IMR-90 (cell line): Measurements from ENCODE around the gene PCBP1. TPM values are rescaled to one million over a fixed set of nuclear protein-coding genes. Genes with fewer than 3 reads are reported as not detected.
A peak's percentile ranks its signal among the peaks of the same experiment; 100 is the strongest.

Experiments used
- ATAC-seq: fragments of 200-7000 bp; cut with Tn5 transposase; 2 replicates; pipeline ENCODE4 v1.9.1; 2020; ENCODE audit warnings: low read depth, mild to moderate bottlenecking, moderate library complexity
- BruUV-seq: library from RNA; stranded (reverse); fragments of 400-500 nt; replicated peaks from 2 replicates; lab custom pipeline; 2021; lab: Mats Ljungman, UMichigan
- CTCF ChIA-PET: fragments of 300-600 bp; formaldehyde crosslinking; extraction: SDS; loops from one replicate; lab custom pipeline; 2021; ENCODE audit warnings: antibody characterized with exemption; lab: Yijun Ruan, JAX
- POLR2A ChIA-PET: fragments of 300-600 bp; sonication (Branson Sonifier 250); formaldehyde crosslinking; loops from one replicate; lab custom pipeline; 2022; ENCODE audit warnings: antibody characterized with exemption; ENCODE audit not compliant: unreplicated experiment; lab: Charles Lee
- DNase-seq: peaks from one replicate; pipeline ENCODE4 v3.0.0; 2013
- H2AFZ ChIP-seq: replicated peaks from 2 replicates; pipeline ENCODE3; 2013; ENCODE audit warnings: low read length, mild to moderate bottlenecking; ENCODE audit not compliant: poor library complexity
- H2AK5ac ChIP-seq: 2 replicates; pipeline ENCODE4 v1.6.1; 2013; ENCODE audit warnings: low read depth, low read length, inconsistent platforms
- H2AK9ac ChIP-seq: replicated peaks from 2 replicates; pipeline ENCODE3; 2013; ENCODE audit warnings: mild to moderate bottlenecking, low read depth, low read length, moderate library complexity; ENCODE audit not compliant: poor library complexity
- H2BK120ac ChIP-seq: 2 replicates; pipeline ENCODE4 v1.6.1; 2013; ENCODE audit warnings: low read depth, low read length, inconsistent platforms
- H2BK15ac ChIP-seq: 3 replicates; pipeline ENCODE4 v1.6.1; 2013; ENCODE audit warnings: low read depth, low read length, inconsistent platforms
- H2BK20ac ChIP-seq: 2 replicates; pipeline ENCODE4 v1.6.1; 2013; ENCODE audit warnings: low read depth, mild to moderate bottlenecking, inconsistent platforms, low read length, moderate library complexity
- H2BK5ac ChIP-seq: 2 replicates; pipeline ENCODE4 v1.6.1; 2013; ENCODE audit warnings: mild to moderate bottlenecking, low read depth, low read length, inconsistent platforms; ENCODE audit not compliant: poor library complexity, severe bottlenecking
- H3K14ac ChIP-seq: replicated peaks from 2 replicates; pipeline ENCODE4 v1.6.1; 2013; ENCODE audit warnings: low read depth, low read length, inconsistent platforms
- H3K18ac ChIP-seq: 2 replicates; pipeline ENCODE4 v1.6.1; 2013; ENCODE audit warnings: low read depth, low read length, control low read depth
- H3K23ac ChIP-seq: 2 replicates; pipeline ENCODE4 v1.6.1; 2013; ENCODE audit warnings: low read depth, low read length, inconsistent platforms
- H3K27ac ChIP-seq: 2 replicates; pipeline ENCODE4 v1.5.1; 2013; ENCODE audit warnings: mild to moderate bottlenecking, control low read depth, low read length; ENCODE audit not compliant: insufficient read depth
- H3K27me3 ChIP-seq: 2 replicates; pipeline ENCODE4 v1.6.1; 2013; ENCODE audit warnings: low read length; ENCODE audit not compliant: control insufficient read depth, insufficient read depth
- H3K36me3 ChIP-seq: 2 replicates; pipeline ENCODE4 v1.6.1; 2013; ENCODE audit warnings: low read length, mixed read lengths; ENCODE audit not compliant: control insufficient read depth, insufficient read depth
- H3K4ac ChIP-seq: 2 replicates; pipeline ENCODE4 v1.6.1; 2013; ENCODE audit warnings: low read depth, low read length, inconsistent platforms
- H3K4me1 ChIP-seq: 2 replicates; pipeline ENCODE4 v1.6.1; 2013; ENCODE audit warnings: low read length, mixed read lengths; ENCODE audit not compliant: control insufficient read depth, insufficient read depth
- H3K4me2 ChIP-seq: 2 replicates; pipeline ENCODE4 v1.6.1; 2013; ENCODE audit warnings: low read depth, mild to moderate bottlenecking, control low read depth, low read length, moderate library complexity
- H3K4me3 ChIP-seq: 2 replicates; pipeline ENCODE4 v1.5.1; 2013; ENCODE audit warnings: low read depth, mild to moderate bottlenecking, control low read depth, low read length, moderate library complexity; ENCODE audit not compliant: insufficient read depth
- H3K56ac ChIP-seq: 2 replicates; pipeline ENCODE4 v1.6.1; 2013; ENCODE audit warnings: low read length, inconsistent platforms; ENCODE audit not compliant: insufficient read depth; ENCODE audit errors: extremely low read depth
- H3K79me1 ChIP-seq, 2 experiments: 2 replicates each; pipeline ENCODE4 v1.6.1; 2013; ENCODE audit warnings: low read length in 2 of 2, inconsistent platforms in 1 of 2, low read depth in 1 of 2
- H3K9ac ChIP-seq: 2 replicates; pipeline ENCODE4 v1.6.1; 2013; ENCODE audit warnings: low read depth, low read length, control low read depth
- H3K9me1 ChIP-seq: 2 replicates; pipeline ENCODE4 v1.6.1; 2013; ENCODE audit warnings: low read length, inconsistent platforms; ENCODE audit not compliant: insufficient read depth
- H3K9me3 ChIP-seq: 2 replicates; pipeline ENCODE4 v1.6.1; 2013; ENCODE audit warnings: low read length; ENCODE audit not compliant: control insufficient read depth, insufficient read depth
- H4K20me1 ChIP-seq: 2 replicates; pipeline ENCODE4 v1.6.1; 2013; ENCODE audit warnings: low read length, inconsistent platforms; ENCODE audit not compliant: insufficient read depth
- H4K5ac ChIP-seq: 2 replicates; pipeline ENCODE4 v1.6.1; 2013; ENCODE audit warnings: mild to moderate bottlenecking, low read depth, low read length, control low read depth
- H4K8ac ChIP-seq, 2 experiments: 2 replicates each; pipeline ENCODE4 v1.6.1; 2013; ENCODE audit warnings: low read depth in 2 of 2, low read length in 2 of 2, control low read depth in 1 of 2, inconsistent platforms in 1 of 2
- H4K91ac ChIP-seq: 2 replicates; pipeline ENCODE4 v1.6.1; 2013; ENCODE audit warnings: low read depth, low read length, inconsistent platforms; ENCODE audit not compliant: insufficient read depth
- BHLHE40 ChIP-seq: fragments of 150-350 bp; IDR thresholded peaks from 2 replicates; pipeline ENCODE4 v1.6.1; 2016; ENCODE audit warnings: mild to moderate bottlenecking, low read depth, low read length
- CEBPB ChIP-seq: IDR thresholded peaks from 2 replicates; pipeline ENCODE4 v1.6.1; 2012; ENCODE audit warnings: low read depth, low read length, improper control_type of control experiment
- CHD1 ChIP-seq: IDR thresholded peaks from 2 replicates; pipeline ENCODE4 v1.6.1; 2012; ENCODE audit warnings: low read depth, low read length, improper control_type of control experiment
- CTCF ChIP-seq: conservative IDR thresholded peaks from 2 replicates; pipeline ENCODE4 v1.5.1; 2012; ENCODE audit warnings: mild to moderate bottlenecking, low read depth, low read length, improper control_type of control experiment
- FOS ChIP-seq: fragments of 150-350 bp; IDR thresholded peaks from 2 replicates; pipeline ENCODE4 v1.6.1; 2016; ENCODE audit warnings: low read depth, low read length
- MAFK ChIP-seq: IDR thresholded peaks from 2 replicates; pipeline ENCODE4 v1.6.1; 2012; ENCODE audit warnings: low read depth, low read length, improper control_type of control experiment
- MAZ ChIP-seq: IDR thresholded peaks from 2 replicates; pipeline ENCODE4 v1.6.1; 2012; ENCODE audit warnings: low read depth, mild to moderate bottlenecking, low read length, improper control_type of control experiment, moderate library complexity, borderline replicate concordance
- MXI1 ChIP-seq: IDR thresholded peaks from 2 replicates; pipeline ENCODE4 v1.6.1; 2012; ENCODE audit warnings: low read depth, mild to moderate bottlenecking, low read length, moderate library complexity, borderline replicate concordance
- NFE2L2 ChIP-seq: fragments of 150-350 bp; IDR thresholded peaks from 2 replicates; pipeline ENCODE4 v1.6.1; 2016; ENCODE audit warnings: low read depth, mild to moderate bottlenecking, low read length
- POLR2A ChIP-seq: IDR thresholded peaks from 2 replicates; pipeline ENCODE4 v1.6.1; 2012; ENCODE audit warnings: mild to moderate bottlenecking, low read depth, low read length
- RAD21 ChIP-seq: IDR thresholded peaks from 2 replicates; pipeline ENCODE4 v1.6.1; 2012; ENCODE audit warnings: low read length, improper control_type of control experiment
- RCOR1 ChIP-seq: IDR thresholded peaks from 2 replicates; pipeline ENCODE4 v1.6.1; 2012; ENCODE audit warnings: mild to moderate bottlenecking, low read length, improper control_type of control experiment; ENCODE audit not compliant: insufficient replicate concordance
- SMC3 ChIP-seq: fragments of 150-350 bp; IDR thresholded peaks from 2 replicates; pipeline ENCODE4 v1.6.1; 2016; ENCODE audit warnings: low read depth, mild to moderate bottlenecking, antibody characterized with exemption, low read length, moderate library complexity
- WGBS, 2 experiments: methylation state at CpG; one replicate each; pipeline versions ENCODE4 v1.1.5 to v1.1.7; 2013; ENCODE audit warnings: missing lambda C conversion rate in 2 of 2; ENCODE audit not compliant: insufficient read length in 1 of 2; ENCODE audit errors: extremely low coverage in 2 of 2; 5-methylcytosine and 5-hydroxymethylcytosine counted together
- dilution Hi-C: fragments of 300-500 bp; cut with HindIII; formaldehyde crosslinking; loops from one replicate; pipeline ENCODE4 v1.14.3; 2018; ENCODE audit warnings: low sequenced_read_pairs; ENCODE audit not compliant: unreplicated experiment
- in situ Hi-C: fragments of 300-500 bp; cut with MboI; formaldehyde crosslinking; loops from 3 replicates; pipeline ENCODE4 v1.14.3; 2019; ENCODE audit warnings: low sequenced_read_pairs, inconsistent platforms, mixed read lengths
- intact Hi-C: fragments of 100-400 bp; cut with micrococcal nuclease; formaldehyde crosslinking; loops from 2 replicates; pipeline ENCODE4 v1.10.0; 2022
- polyA plus RNA-seq, 3 experiments: library from polyadenylated mRNA; depleted of rRNA; stranded (reverse); fragments of >200 nt; gene quantifications; 2 replicates each; pipeline ENCODE4 v1.2.3, GENCODE V29; 2012; ENCODE audit warnings: low replicate concordance in 1 of 3
- total RNA-seq: library from RNA; depleted of rRNA; stranded (reverse); fragments of >200 nt; gene quantifications from 2 replicates; pipeline ENCODE4 v1.2.3, GENCODE V29; 2012
- TF ChIP-seq, protein P1 (sequence below): fragments of 150-350 bp; IDR thresholded peaks from 2 replicates; pipeline ENCODE4 v1.6.1; 2016; ENCODE audit warnings: low read depth, mild to moderate bottlenecking, low read length, moderate library complexity, borderline replicate concordance

PCBP1 gene
- total and polyA plus RNA-seq, 2 of the 4 experiments (the other 2 are of a cell fraction), result 33.7 to 166 TPM

GRCh38 chr2:70094171-70094977, 7.1 kb downstream of the PCBP1 start:
- CTCF ChIA-PET, result no interaction called here
- WGBS, 2 experiments, result 93% methylated on average over 3 of the region's 5 CpGs; no CpG with 5 or more reads in 1 of the 2 experiments
- peak overlapping the region; percentile 38 for H2AFZ ChIP-seq
- TF ChIP-seq SMC3 (no peak), MXI1 (no peak), CTCF (no peak), POLR2A (no peak), RAD21 (no peak), MAZ (no peak), CEBPB (no peak), BHLHE40 (no peak), CHD1 (no peak), MAFK (no peak), FOS (no peak), NFE2L2 (no peak), RCOR1 (no peak)
- TF ChIP-seq, protein P1, sequence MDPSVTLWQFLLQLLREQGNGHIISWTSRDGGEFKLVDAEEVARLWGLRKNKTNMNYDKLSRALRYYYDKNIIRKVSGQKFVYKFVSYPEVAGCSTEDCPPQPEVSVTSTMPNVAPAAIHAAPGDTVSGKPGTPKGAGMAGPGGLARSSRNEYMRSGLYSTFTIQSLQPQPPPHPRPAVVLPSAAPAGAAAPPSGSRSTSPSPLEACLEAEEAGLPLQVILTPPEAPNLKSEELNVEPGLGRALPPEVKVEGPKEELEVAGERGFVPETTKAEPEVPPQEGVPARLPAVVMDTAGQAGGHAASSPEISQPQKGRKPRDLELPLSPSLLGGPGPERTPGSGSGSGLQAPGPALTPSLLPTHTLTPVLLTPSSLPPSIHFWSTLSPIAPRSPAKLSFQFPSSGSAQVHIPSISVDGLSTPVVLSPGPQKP, result no peak

More at GRCh38 chr2:70094171-70094977, 7.1 kb downstream of the PCBP1 start:
- Histone ChIP-seq H3K4me1 (peaks cover 12% of the 10 kb centered on the region), H2BK20ac (peak overlapping the region; percentile 46; the same call in 1 of the 2 replicates), H4K91ac (peak overlapping the region; percentile 73), H2AK5ac (peak overlapping the region; percentile 78; the same call in 1 of the 2 replicates), H3K4me2 (peak overlapping the region; percentile 38; the same call in 1 of the 2 replicates), H4K20me1 (peaks cover 7% of the 10 kb centered on the region; the same call in 1 of the 2 replicates), H3K9ac (peak overlapping the region; percentile 51; the same call in 1 of the 2 replicates), H3K18ac (peak overlapping the region; percentile 81), H3K27ac (peak overlapping the region; percentile 84; the same call in 1 of the 2 replicates), H3K4ac (peak overlapping the region; percentile 73), H2BK120ac (peak overlapping the region; percentile 72), H4K8ac (peak overlapping the region; percentile 91), H3K36me3 (peaks cover 3% of the 10 kb centered on the region; the same call in 1 of the 2 replicates), H3K4me3 (no peak overlapping the region), H3K27me3 (no peaks in the 10 kb centered on the region), H3K9me3 (no peaks in the 10 kb centered on the region), H4K5ac (peak overlapping the region; percentile 96), H2BK15ac (peak overlapping the region; percentile 79; the same call in 1 of the 3 replicates), H2BK5ac (peak overlapping the region; percentile 80), H3K79me1 (peaks cover 11 to 45% of the 10 kb centered on the region in 2 experiments), H3K56ac (0 out of 2 replicates have a peak overlapping the region, but pooled peaks have one; percentile 45), H2AK9ac (peak overlapping the region; percentile 3), H3K14ac (peak overlapping the region; percentile 80), H3K23ac (peak overlapping the region; percentile 79), H3K9me1 (peaks cover 17% of the 10 kb centered on the region)
- intact Hi-C loops, result loop anchor here (2.0 kb wide), 1 partner anchor 18 kb away; no protein-coding TSS in a partner anchor
- in situ Hi-C loops, result loop anchor here (5.0 kb wide), 1 partner anchor 38 kb away; no protein-coding TSS in a partner anchor
- POLR2A ChIA-PET, result interaction anchor here (0.6 to 1.1 kb wide), 4 partner anchors 10 to 182 kb away, joined by 3 to 6 read pairs (median 4); no protein-coding TSS in a partner anchor
- dilution Hi-C loops, result no loop called here
- no TSS peak for BruUV-seq
- DNase-seq (peak; percentile 29), ATAC-seq (no peak; the same call in 1 of the 2 replicates)
